H1 (cell line): ENCODE results near the gene LRRC4C. TPM values are rescaled to one million over a fixed set of nuclear protein-coding genes. Genes with fewer than 3 reads are reported as not detected.

Experiments used
- CTCF ChIA-PET: fragments of 300-600 bp; sonication (Branson Sonifier 250); formaldehyde crosslinking; loops from one replicate; lab custom pipeline; 2021; ENCODE audit not compliant: partially characterized antibody; lab: Charles Lee
- POLR2A ChIA-PET: fragments of 300-600 bp; sonication (Branson Sonifier 250); formaldehyde crosslinking; loops from one replicate; lab custom pipeline; 2021; ENCODE audit warnings: inconsistent platforms; ENCODE audit not compliant: partially characterized antibody; lab: Charles Lee
- DNase-seq, 2 experiments: peaks; one replicate each; pipeline versions ENCODE4 v3.0.0 to v3.0.0-alpha.2; 2010 to 2022; ENCODE audit warnings: low spot score in 2 of 2, low read depth in 1 of 2, mixed read lengths in 1 of 2
- FAIRE-seq: peaks from 2 replicates; lab custom pipeline; 2011; peaks lifted over from hg19 to GRCh38; lab: Jason Lieb, UNC
- H2AFZ ChIP-seq: 2 replicates; pipeline ENCODE4 v1.8.1; 2012; ENCODE audit warnings: low read length, inconsistent platforms
- H2AK5ac ChIP-seq: 2 replicates; pipeline ENCODE4 v1.6.1; 2013; ENCODE audit warnings: low read depth, low read length
- H2BK120ac ChIP-seq: replicated peaks from 2 replicates; pipeline ENCODE3; 2013; ENCODE audit warnings: low read depth, low read length, inconsistent platforms
- H2BK12ac ChIP-seq: 2 replicates; pipeline ENCODE4 v1.6.1; 2013; ENCODE audit warnings: low read depth, low read length
- H2BK15ac ChIP-seq: 2 replicates; pipeline ENCODE4 v1.6.1; 2013; ENCODE audit warnings: low read length
- H2BK20ac ChIP-seq: 2 replicates; pipeline ENCODE4 v1.6.1; 2013; ENCODE audit warnings: low read length
- H2BK5ac ChIP-seq: 2 replicates; pipeline ENCODE4 v1.6.1; 2013; ENCODE audit warnings: low read depth, low read length
- H3K14ac ChIP-seq: 2 replicates; pipeline ENCODE4 v1.6.1; 2013; ENCODE audit warnings: inconsistent platforms; ENCODE audit not compliant: insufficient read length
- H3K18ac ChIP-seq: 2 replicates; pipeline ENCODE4 v1.6.1; 2013; ENCODE audit warnings: low read length; ENCODE audit errors: extremely low read depth
- H3K23ac ChIP-seq: 2 replicates; pipeline ENCODE4 v1.6.1; 2013; ENCODE audit warnings: inconsistent platforms; ENCODE audit not compliant: insufficient read length
- H3K23me2 ChIP-seq: 2 replicates; pipeline ENCODE4 v1.6.1; 2013; ENCODE audit warnings: low read depth, low read length
- H3K27ac ChIP-seq: 2 replicates; pipeline ENCODE4 v1.6.1; 2011; ENCODE audit warnings: low read depth, low read length, inconsistent platforms
- H3K27me3 ChIP-seq, 4 experiments: replicated peaks in 1 of 4; 1 replicate in 1 of 4; 2 replicates in 3 of 4; pipeline versions ENCODE4 v1.6.1 to v1.8.1; 2011 to 2013; ENCODE audit warnings: low read length in 3 of 4, mild to moderate bottlenecking in 3 of 4, inconsistent platforms in 2 of 4, mixed read lengths in 2 of 4, moderate library complexity in 1 of 4; ENCODE audit not compliant: control insufficient read depth in 3 of 4, insufficient read depth in 3 of 4; ENCODE audit errors: extremely low read depth in 1 of 4
- H3K36me3 ChIP-seq, 4 experiments: 2 replicates each; pipeline versions ENCODE4 v1.6.1 to v1.8.1; 2011 to 2013; ENCODE audit warnings: mild to moderate bottlenecking in 4 of 4, low read length in 3 of 4, moderate library complexity in 2 of 4, control low read depth in 1 of 4, inconsistent platforms in 1 of 4; ENCODE audit not compliant: insufficient read depth in 4 of 4, control insufficient read depth in 2 of 4
- H3K4ac ChIP-seq: replicated peaks from 2 replicates; pipeline ENCODE3; 2013; ENCODE audit warnings: low read length, low read depth, mixed read lengths, inconsistent platforms; ENCODE audit not compliant: insufficient read length
- H3K4me1 ChIP-seq, 4 experiments: replicated peaks in 1 of 4; 1 replicate in 1 of 4; 2 replicates in 3 of 4; pipeline versions ENCODE4 v1.6.1 to v1.8.1; 2011 to 2013; ENCODE audit warnings: low read length in 3 of 4, inconsistent platforms in 2 of 4, mixed read lengths in 1 of 4; ENCODE audit not compliant: insufficient read depth in 4 of 4, control insufficient read depth in 3 of 4
- H3K4me2 ChIP-seq, 2 experiments: 2 replicates each; pipeline versions ENCODE4 v1.6.1 to v1.8.1; 2011 to 2013; ENCODE audit warnings: low read depth in 2 of 2, low read length in 2 of 2, control low read depth in 1 of 2, inconsistent platforms in 1 of 2, mild to moderate bottlenecking in 1 of 2; ENCODE audit not compliant: insufficient read depth in 1 of 2
- H3K4me3 ChIP-seq, 4 experiments: fragments of 200-600, 300-600 bp in 1 of 4; sonication (generic), shearing (Covaris generic), sonication (Bioruptor Twin) in 1 of 4; 2 replicates each; pipeline versions ENCODE4 v1.5.1 to v1.8.1; 2011 to 2016; ENCODE audit warnings: low read length in 4 of 4, low read depth in 3 of 4, control low read depth in 2 of 4, inconsistent platforms in 2 of 4, mild to moderate bottlenecking in 2 of 4, mixed read lengths in 1 of 4, moderate library complexity in 1 of 4; ENCODE audit not compliant: insufficient read depth in 2 of 4; ENCODE audit errors: extremely low read depth in 1 of 4
- H3K56ac ChIP-seq: replicated peaks from 2 replicates; pipeline ENCODE3; 2013; ENCODE audit warnings: low read depth, mild to moderate bottlenecking, mixed read lengths, low read length, inconsistent platforms; ENCODE audit not compliant: insufficient read length
- H3K79me1 ChIP-seq: 2 replicates; pipeline ENCODE4 v1.6.1; 2013; ENCODE audit warnings: low read depth, low read length, control low read depth
- H3K79me2 ChIP-seq, 2 experiments: 2 replicates each; pipeline versions ENCODE4 v1.6.1 to v1.8.1; 2012 to 2013; ENCODE audit warnings: low read length in 2 of 2, mild to moderate bottlenecking in 2 of 2, inconsistent platforms in 1 of 2; ENCODE audit not compliant: insufficient read depth in 2 of 2, control insufficient read depth in 1 of 2
- H3K9ac ChIP-seq, 4 experiments: replicated peaks in 1 of 4; 1 replicate in 1 of 4; 2 replicates in 3 of 4; pipeline versions ENCODE4 v1.6.1 to v1.8.1; 2011 to 2013; ENCODE audit warnings: low read depth in 3 of 4, low read length in 3 of 4, control low read depth in 2 of 4, mild to moderate bottlenecking in 2 of 4, moderate library complexity in 2 of 4, inconsistent platforms in 1 of 4; ENCODE audit errors: extremely low read depth in 1 of 4
- H3K9me3 ChIP-seq, 2 experiments: 2 replicates each; pipeline versions ENCODE4 v1.6.1 to v1.8.1; 2012 to 2013; ENCODE audit warnings: mild to moderate bottlenecking in 2 of 2, moderate library complexity in 2 of 2, control low read depth in 1 of 2, inconsistent platforms in 1 of 2, low read depth in 1 of 2, low read length in 1 of 2, mixed read lengths in 1 of 2; ENCODE audit not compliant: insufficient read depth in 2 of 2
- H4K20me1 ChIP-seq, 2 experiments: replicated peaks in 1 of 2; 2 replicates each; pipeline versions ENCODE3 to v1.8.1; 2011 to 2013; ENCODE audit warnings: inconsistent platforms in 2 of 2, low read length in 2 of 2, mild to moderate bottlenecking in 1 of 2; ENCODE audit not compliant: insufficient read depth in 2 of 2, control insufficient read depth in 1 of 2
- H4K5ac ChIP-seq: 2 replicates; pipeline ENCODE4 v1.6.1; 2013; ENCODE audit warnings: low read length, low read depth, mixed read lengths, inconsistent platforms; ENCODE audit not compliant: insufficient read length
- H4K8ac ChIP-seq: 2 replicates; pipeline ENCODE4 v1.8.0; 2013; ENCODE audit warnings: mild to moderate bottlenecking, moderate library complexity, low read length, inconsistent platforms; ENCODE audit not compliant: insufficient read depth; ENCODE audit errors: extremely low read depth
- H4K91ac ChIP-seq: replicated peaks from 2 replicates; pipeline ENCODE3; 2013; ENCODE audit warnings: low read length, mixed read lengths, inconsistent platforms; ENCODE audit not compliant: insufficient read length
- BCL11A ChIP-seq, 2 experiments: IDR thresholded peaks; one replicate each; pipeline ENCODE4 v1.6.1; 2011; ENCODE audit warnings: low read depth in 2 of 2, low read length in 2 of 2, mild to moderate bottlenecking in 2 of 2
- CREB1 ChIP-seq: IDR thresholded peaks from 2 replicates; pipeline ENCODE4 v1.6.1; 2012; ENCODE audit warnings: inconsistent platforms
- FOSL1 ChIP-seq: IDR thresholded peaks from 2 replicates; pipeline ENCODE4 v1.6.1; 2011; ENCODE audit warnings: mild to moderate bottlenecking, low read depth, low read length, moderate library complexity; ENCODE audit not compliant: insufficient read depth
- JUN ChIP-seq: IDR thresholded peaks from 2 replicates; pipeline ENCODE4 v1.6.1; 2011; ENCODE audit warnings: low read depth, mild to moderate bottlenecking, improper control_type of control experiment, low read length
- KDM5A ChIP-seq: fragments of 200-600 bp; IDR thresholded peaks from 2 replicates; pipeline ENCODE4 v1.7.1; 2012; ENCODE audit warnings: mild to moderate bottlenecking, low read length, inconsistent platforms, mixed read lengths
- RAD21 ChIP-seq, 2 experiments: IDR thresholded peaks in 1 of 2; conservative IDR thresholded peaks in 1 of 2; 2 replicates each; pipeline ENCODE4 v1.6.1; 2011; ENCODE audit warnings: low read depth in 2 of 2, low read length in 2 of 2, improper control_type of control experiment in 1 of 2, inconsistent platforms in 1 of 2, mild to moderate bottlenecking in 1 of 2, moderate library complexity in 1 of 2
- SP1 ChIP-seq: IDR thresholded peaks from 2 replicates; pipeline ENCODE4 v1.6.1; 2011; ENCODE audit warnings: low read depth, low read length
- USF2 ChIP-seq: IDR thresholded peaks from 2 replicates; pipeline ENCODE4 v1.6.1; 2011; ENCODE audit warnings: low read length, improper control_type of control experiment
- WGBS, 2 experiments: shearing (Covaris generic) in 1 of 2; methylation state at CpG; one replicate each; pipeline versions ENCODE4 v1.1.6 to v1.1.7; 2013 to 2015; ENCODE audit warnings: low lambda C conversion rate in 2 of 2, mixed read lengths in 2 of 2, inconsistent platforms in 1 of 2, low coverage in 1 of 2, missing lambda C conversion rate in 1 of 2; ENCODE audit not compliant: insufficient replicate concordance in 2 of 2, insufficient coverage in 1 of 2, insufficient read length in 1 of 2; ENCODE audit errors: extremely low coverage in 1 of 2, missing lambda C conversion rate in 1 of 2; 5-methylcytosine and 5-hydroxymethylcytosine counted together
- polyA plus RNA-seq, 7 experiments: library from polyadenylated mRNA; depleted of rRNA in 3 of 7; stranded (reverse) in 5 of 7; unstranded in 2 of 7; fragments of >200 nt in 5 of 7; fragments of 200-250 nt in 2 of 7; gene quantifications; 1 replicate in 5 of 7; 2 replicates in 1 of 7; 4 replicates in 1 of 7; pipeline versions ENCODE4 v1.2.1 to v1.2.3, GENCODE V29; 2011 to 2013; ENCODE audit warnings: missing spikeins in 2 of 7, mixed read lengths in 2 of 7
- total RNA-seq: library from RNA; stranded (reverse); fragmentation: NEBNext Ultra II Directional; extraction: Animal tissue kit (Norgen Biotek cat#: 25700); gene quantifications from 2 replicates; pipeline ENCODE4 v1.2.1, GENCODE V29; 2021

The LRRC4C gene
- total and polyA plus RNA-seq, 2 of the 8 experiments (the other 6 are each of a cell fraction or from before 2014, with no cell fraction given), result 0.23 to 2.2 TPM

- CTCF ChIA-PET, result no interaction called here
- no peak overlapping the region for H2BK15ac ChIP-seq
- H3K9me3 ChIP-seq, result no peaks in the 10 kb centered on the region
- no peak overlapping the region for H3K56ac ChIP-seq
- H3K14ac ChIP-seq, result no peak overlapping the region
- POLR2A ChIA-PET, result no interaction called here
- no peak overlapping the region for H3K18ac ChIP-seq
- H3K4me3 ChIP-seq, result no peak overlapping the region
- H3K27ac ChIP-seq, result no peak overlapping the region
- no peak overlapping the region for H3K9ac ChIP-seq
- no peak overlapping the region for H4K8ac ChIP-seq
- H2AFZ ChIP-seq, result no peak overlapping the region
- no peak overlapping the region for H3K4me2 ChIP-seq
- no peaks in the 10 kb centered on the region for H3K27me3 ChIP-seq
- no peak for TF ChIP-seq SP1
- TF ChIP-seq BCL11A (IDR thresholded peaks at IDR 0.05; ENCODE audit: low read depth in 2 of 2, low read length in 2 of 2), result no peak
- no peak for TF ChIP-seq JUN
- TF ChIP-seq FOSL1, result no peak
- TF ChIP-seq CREB1, result no peak
- TF ChIP-seq KDM5A, result no peak
- no peak for TF ChIP-seq USF2
- TF ChIP-seq RAD21 (IDR thresholded peaks at IDR 0.05 in 1 of 2, conservative IDR thresholded peaks at IDR 0.05 in 1 of 2; ENCODE audit: low read depth in 2 of 2, low read length in 2 of 2), result no peak
- no peak overlapping the region for H2BK120ac ChIP-seq
- H3K79me2 ChIP-seq, result no peaks in the 10 kb centered on the region
- 92% methylated on average over 3 of the region's 3 CpGs; no CpG with 5 or more reads in 1 of the 2 experiments for WGBS, 2 experiments
- peaks cover 0 to 8% (median 5%) of the 10 kb centered on the region in 4 experiments; a peak in 4 of 7 replicates for H3K4me1 ChIP-seq
- no peak overlapping the region for H2BK5ac ChIP-seq
- H2BK12ac ChIP-seq, result no peak overlapping the region
- H2BK20ac ChIP-seq, result no peak overlapping the region
- FAIRE-seq (no peak), DNase-seq (no peak)
- no peaks in the 10 kb centered on the region for H3K23me2 ChIP-seq
- H4K5ac ChIP-seq, result no peak overlapping the region
- no peak overlapping the region for H3K4ac ChIP-seq
- no peaks in the 10 kb centered on the region for H4K20me1 ChIP-seq
- H2AK5ac ChIP-seq, result no peak overlapping the region
- no peak overlapping the region for H3K23ac ChIP-seq
- H3K79me1 ChIP-seq, result no peaks in the 10 kb centered on the region
- no peak overlapping the region for H4K91ac ChIP-seq
- no peaks in the 10 kb centered on the region for H3K36me3 ChIP-seq
Measured at GRCh38 chr11:40228662-40229061, 1230.8 kb downstream of the LRRC4C start.
